ENCODE measurements around the gene KDM3A.
A peak's percentile ranks its signal among the peaks of the same experiment; 100 is the strongest.
"Not testable (repeated sequence)": the region's sequence is repeated elsewhere in the genome, so short reads cannot be mapped to it uniquely, and the experiment has no call there.

Gene KDM3A

GRCh38 chr2:86491088-86491487, 49.9 kb downstream of the KDM3A start:
- Histone ChIP-seq H3K9me3 (ENCODE audit: control extremely low read depth in 1 of 5, control insufficient read depth in 4 of 5, insufficient read depth in 2 of 5, low read depth in 1 of 5, low read length in 4 of 5) (no peaks in the 10 kb centered on the region), H3K4me1 (ENCODE audit: control extremely low read depth in 1 of 4, control insufficient read depth in 4 of 4, insufficient read depth in 4 of 4, low read length in 3 of 4) (no peaks in the 10 kb centered on the region), H3K4me3 (ENCODE audit: control insufficient read depth in 1 of 7, extremely low read depth in 1 of 7, insufficient read depth in 4 of 7, low read depth in 2 of 7, low read length in 6 of 7) (no peak overlapping the region), H3K27me3 (replicated peaks in 2 of 5; ENCODE audit: control insufficient read depth in 4 of 5, insufficient read depth in 5 of 5, low read length in 4 of 5) (no peaks in the 10 kb centered on the region), H3K27ac (ENCODE audit: insufficient read depth in 1 of 2, low read depth in 1 of 2, low read length in 2 of 2, poor library complexity in 1 of 2, severe bottlenecking in 2 of 2) (no peak overlapping the region), H3K36me3 (ENCODE audit: control insufficient read depth in 4 of 4, insufficient read depth in 4 of 4, low read length in 3 of 4) (peaks cover 16 to 84% (median 64%) of the 10 kb centered on the region in 4 experiments)
- WGBS (ENCODE audit: insufficient coverage) = 100% methylated on average over 3 of the region's 4 CpGs
- ChIA-PET CTCF (interaction anchor here (0.6 to 1.5 kb wide), 2 partner anchors 271 to 320 kb away, joined by 3 read pairs; no protein-coding TSS in a partner anchor), POLR2A (no interaction called here)
- DNase-seq = no peak

- Histone ChIP-seq H3K36me3 (ENCODE audit: control insufficient read depth in 4 of 4, insufficient read depth in 4 of 4, low read length in 3 of 4) (peaks cover 15 to 74% (median 60%) of the 10 kb centered on the region in 4 experiments), H3K9me3 (ENCODE audit: control extremely low read depth in 1 of 5, control insufficient read depth in 4 of 5, insufficient read depth in 2 of 5, low read depth in 1 of 5, low read length in 4 of 5) (no peaks in the 10 kb centered on the region), H3K4me1 (ENCODE audit: control extremely low read depth in 1 of 4, control insufficient read depth in 4 of 4, insufficient read depth in 4 of 4, low read length in 3 of 4) (peaks cover 0 to 9% (median 5%) of the 10 kb centered on the region in 4 experiments), H3K27me3 (replicated peaks in 2 of 5; ENCODE audit: control insufficient read depth in 4 of 5, insufficient read depth in 5 of 5, low read length in 4 of 5) (no peaks in the 10 kb centered on the region), H3K27ac (ENCODE audit: insufficient read depth in 1 of 2, low read depth in 1 of 2, low read length in 2 of 2, poor library complexity in 1 of 2, severe bottlenecking in 2 of 2) (no peak overlapping the region), H3K4me3 (ENCODE audit: control insufficient read depth in 1 of 7, extremely low read depth in 1 of 7, insufficient read depth in 4 of 7, low read depth in 2 of 7, low read length in 6 of 7) (no peak overlapping the region)
- ChIA-PET POLR2A (interaction anchor here (0.6 kb wide), 1 partner anchor 26 kb away, joined by 6 read pairs; no protein-coding TSS in a partner anchor), CTCF (interaction anchor here (1.5 kb wide), 1 partner anchor 272 kb away, joined by 3 read pairs; no protein-coding TSS in a partner anchor)
- WGBS (ENCODE audit: insufficient coverage) = 100% methylated on average over 1 of the region's 1 CpG
- DNase-seq = no peak
Observed at GRCh38 chr2:86492048-86492453, 50.9 kb downstream of the KDM3A start.

- POLR2A ChIA-PET; H3K4me3 ChIP-seq (ENCODE audit: control insufficient read depth in 1 of 7, extremely low read depth in 1 of 7, insufficient read depth in 4 of 7, low read depth in 2 of 7, low read length in 6 of 7); H3K4me1 ChIP-seq (ENCODE audit: control extremely low read depth in 1 of 4, control insufficient read depth in 4 of 4, insufficient read depth in 4 of 4, low read length in 3 of 4); H3K27me3 ChIP-seq (replicated peaks in 2 of 5; ENCODE audit: control insufficient read depth in 4 of 5, insufficient read depth in 5 of 5, low read length in 4 of 5): not testable (repeated sequence)
- H3K27ac ChIP-seq (ENCODE audit: insufficient read depth in 1 of 2, low read depth in 1 of 2, low read length in 2 of 2, poor library complexity in 1 of 2, severe bottlenecking in 2 of 2) = peak overlapping the region in 1 of 2 experiments; percentile 28
- peaks cover 0 to 24% (median 22%) of the 10 kb centered on the region in 5 experiments for H3K9me3 ChIP-seq (ENCODE audit: control extremely low read depth in 1 of 5, control insufficient read depth in 4 of 5, insufficient read depth in 2 of 5, low read depth in 1 of 5, low read length in 4 of 5)
- peaks cover 20 to 73% (median 65%) of the 10 kb centered on the region in 4 experiments for H3K36me3 ChIP-seq (ENCODE audit: control insufficient read depth in 4 of 4, insufficient read depth in 4 of 4, low read length in 3 of 4)
- CTCF ChIA-PET = interaction anchor here (1.0 to 1.1 kb wide), 2 partner anchors 13 to 22 kb away, joined by 3 to 4 read pairs; no protein-coding TSS in a partner anchor
- 23% methylated on average over 2 of the region's 3 CpGs for WGBS (ENCODE audit: insufficient coverage)
- DNase-seq = peak in 2 of 3 donors; percentile 51 to 70
Observed at GRCh38 chr2:86496391-86496790, 55.2 kb downstream of the KDM3A start.

- no peak for DNase-seq
- H3K4me3 ChIP-seq (ENCODE audit: control insufficient read depth in 1 of 7, extremely low read depth in 1 of 7, insufficient read depth in 4 of 7, low read depth in 2 of 7, low read length in 6 of 7) = no peak overlapping the region
- peaks cover 0 to 10% (median 5%) of the 10 kb centered on the region in 4 experiments for H3K4me1 ChIP-seq (ENCODE audit: control extremely low read depth in 1 of 4, control insufficient read depth in 4 of 4, insufficient read depth in 4 of 4, low read length in 3 of 4)
- 100% methylated on average over 1 of the region's 3 CpGs for whole genome bisulfite sequencing (ENCODE audit: insufficient coverage)
- H3K9me3 ChIP-seq (ENCODE audit: control extremely low read depth in 1 of 5, control insufficient read depth in 4 of 5, insufficient read depth in 2 of 5, low read depth in 1 of 5, low read length in 4 of 5) = peaks cover 0 to 28% (median 22%) of the 10 kb centered on the region in 5 experiments
- POLR2A ChIA-PET = no interaction called here
- H3K36me3 ChIP-seq (ENCODE audit: control insufficient read depth in 4 of 4, insufficient read depth in 4 of 4, low read length in 3 of 4) = peaks cover 24 to 70% (median 52%) of the 10 kb centered on the region in 4 experiments
- CTCF ChIA-PET = interaction anchor here (1.5 kb wide), 1 partner anchor 12 kb away, joined by 3 read pairs; no protein-coding TSS in a partner anchor
- no peak overlapping the region for H3K27ac ChIP-seq (ENCODE audit: insufficient read depth in 1 of 2, low read depth in 1 of 2, low read length in 2 of 2, poor library complexity in 1 of 2, severe bottlenecking in 2 of 2)
- H3K27me3 ChIP-seq (replicated peaks in 2 of 5; ENCODE audit: control insufficient read depth in 4 of 5, insufficient read depth in 5 of 5, low read length in 4 of 5) = no peaks in the 10 kb centered on the region
Observed at GRCh38 chr2:86498468-86499260, 57.5 kb downstream of the KDM3A start.

- Histone ChIP-seq H3K27ac (ENCODE audit: insufficient read depth in 1 of 2, low read depth in 1 of 2, low read length in 2 of 2, poor library complexity in 1 of 2, severe bottlenecking in 2 of 2) (no peak overlapping the region), H3K9me3 (ENCODE audit: control extremely low read depth in 1 of 5, control insufficient read depth in 4 of 5, insufficient read depth in 2 of 5, low read depth in 1 of 5, low read length in 4 of 5) (peaks cover 0 to 28% (median 22%) of the 10 kb centered on the region in 5 experiments), H3K27me3 (replicated peaks in 2 of 5; ENCODE audit: control insufficient read depth in 4 of 5, insufficient read depth in 5 of 5, low read length in 4 of 5) (no peaks in the 10 kb centered on the region), H3K4me3 (ENCODE audit: control insufficient read depth in 1 of 7, extremely low read depth in 1 of 7, insufficient read depth in 4 of 7, low read depth in 2 of 7, low read length in 6 of 7) (no peak overlapping the region), H3K4me1 (ENCODE audit: control extremely low read depth in 1 of 4, control insufficient read depth in 4 of 4, insufficient read depth in 4 of 4, low read length in 3 of 4) (peaks cover 0 to 10% (median 5%) of the 10 kb centered on the region in 4 experiments), H3K36me3 (ENCODE audit: control insufficient read depth in 4 of 4, insufficient read depth in 4 of 4, low read length in 3 of 4) (peaks cover 27 to 68% (median 53%) of the 10 kb centered on the region in 4 experiments)
- no peak for DNase-seq
- 90% methylated on average over 6 of the region's 6 CpGs for WGBS (ENCODE audit: insufficient coverage)
- CTCF ChIA-PET = interaction anchor here (1.5 kb wide), 1 partner anchor 12 kb away, joined by 3 read pairs; no protein-coding TSS in a partner anchor
- POLR2A ChIA-PET = no interaction called here
Observed at GRCh38 chr2:86499326-86499725, 58.2 kb downstream of the KDM3A start.

- DNase-seq = peak in 2 of 3 donors; percentile 25 to 34
- H3K9me3 ChIP-seq (ENCODE audit: control extremely low read depth in 1 of 5, control insufficient read depth in 4 of 5, insufficient read depth in 2 of 5, low read depth in 1 of 5, low read length in 4 of 5) = peaks cover 0 to 28% (median 22%) of the 10 kb centered on the region in 5 experiments
- H3K27me3 ChIP-seq (replicated peaks in 2 of 5; ENCODE audit: control insufficient read depth in 4 of 5, insufficient read depth in 5 of 5, low read length in 4 of 5) = no peaks in the 10 kb centered on the region
- peaks cover 27 to 77% (median 61%) of the 10 kb centered on the region in 4 experiments for H3K36me3 ChIP-seq (ENCODE audit: control insufficient read depth in 4 of 4, insufficient read depth in 4 of 4, low read length in 3 of 4)
- no peak overlapping the region for H3K4me3 ChIP-seq (ENCODE audit: control insufficient read depth in 1 of 7, extremely low read depth in 1 of 7, insufficient read depth in 4 of 7, low read depth in 2 of 7, low read length in 6 of 7)
- WGBS (ENCODE audit: insufficient coverage) = 100% methylated on average over 2 of the region's 2 CpGs
- H3K4me1 ChIP-seq (ENCODE audit: control extremely low read depth in 1 of 4, control insufficient read depth in 4 of 4, insufficient read depth in 4 of 4, low read length in 3 of 4) = peaks cover 0 to 10% (median 5%) of the 10 kb centered on the region in 4 experiments
- H3K27ac ChIP-seq (ENCODE audit: insufficient read depth in 1 of 2, low read depth in 1 of 2, low read length in 2 of 2, poor library complexity in 1 of 2, severe bottlenecking in 2 of 2) = no peak overlapping the region
- CTCF ChIA-PET = interaction anchor here (0.8 kb wide), 1 partner anchor 18 kb away, joined by 3 read pairs; no protein-coding TSS in a partner anchor
- POLR2A ChIA-PET = no interaction called here
Observed at GRCh38 chr2:86500325-86501083, 59.3 kb downstream of the KDM3A start.

Data from common myeloid progenitor, CD34-positive (primary cell).